Karpas-422 (cell line): Measurements from ENCODE around the gene PLK1. TPM values are rescaled to one million over a fixed set of nuclear protein-coding genes. Genes with fewer than 3 reads are reported as not detected.

Experiments used
- DNase-seq: peaks from one replicate; pipeline ENCODE4 v3.0.0-alpha.2; 2015
- H2AFZ ChIP-seq: fragments of 200-600 bp; sonication (generic); 2 replicates; pipeline ENCODE4 v1.6.1; 2014; ENCODE audit warnings: antibody characterized with exemption, low read length, mixed read lengths
- H3K27ac ChIP-seq: fragments of 200-600 bp; sonication (generic); 2 replicates; pipeline ENCODE4 v1.5.1; 2014; ENCODE audit warnings: mild to moderate bottlenecking, low read length, moderate library complexity
- H3K27me3 ChIP-seq: fragments of 200-600 bp; sonication (generic); 2 replicates; pipeline ENCODE4 v1.6.1; 2014; ENCODE audit warnings: low read length, mixed read lengths
- H3K36me3 ChIP-seq: fragments of 200-600 bp; sonication (generic); 2 replicates; pipeline ENCODE4 v1.6.1; 2014; ENCODE audit warnings: low read length, mixed read lengths; ENCODE audit not compliant: insufficient read depth
- H3K4me1 ChIP-seq: fragments of 200-600 bp; sonication (generic); 2 replicates; pipeline ENCODE4 v1.6.1; 2014; ENCODE audit warnings: mild to moderate bottlenecking, low read length, mixed read lengths
- H3K4me2 ChIP-seq: fragments of 200-600 bp; sonication (generic); 2 replicates; pipeline ENCODE4 v1.6.1; 2014; ENCODE audit warnings: low read length, low read depth, mild to moderate bottlenecking; ENCODE audit not compliant: poor library complexity, severe bottlenecking
- H3K4me3 ChIP-seq: fragments of 200-600 bp; sonication (generic); 2 replicates; pipeline ENCODE4 v1.5.1; 2014; ENCODE audit warnings: mild to moderate bottlenecking, antibody characterized with exemption, low read length, mixed read lengths
- H3K79me2 ChIP-seq: fragments of 200-600 bp; sonication (generic); 2 replicates; pipeline ENCODE4 v1.6.1; 2014; ENCODE audit warnings: mild to moderate bottlenecking, low read length, mixed read lengths
- H3K9ac ChIP-seq: fragments of 200-600 bp; sonication (generic); 2 replicates; pipeline ENCODE4 v1.6.0; 2014; ENCODE audit warnings: low read length
- H3K9me2 ChIP-seq: fragments of 200-600 bp; sonication (generic), shearing (Covaris generic); replicated peaks from 2 replicates; pipeline ENCODE4 v1.6.0; 2014; ENCODE audit warnings: mild to moderate bottlenecking, low read length, moderate library complexity; ENCODE audit not compliant: insufficient read depth
- H3K9me3 ChIP-seq: fragments of 300-700, 200-600 bp; sonication (generic); 2 replicates; pipeline ENCODE4 v1.6.1; 2014; ENCODE audit warnings: low read length, mixed read lengths
- H4K20me1 ChIP-seq: fragments of 200-600 bp; sonication (generic); 2 replicates; pipeline ENCODE4 v1.6.1; 2014; ENCODE audit warnings: mild to moderate bottlenecking, antibody characterized with exemption, low read length, low read depth; ENCODE audit not compliant: insufficient read depth
- total RNA-seq: library from RNA; depleted of rRNA; stranded (reverse); fragments of >200 nt; shearing (Covaris generic); gene quantifications from 2 replicates; pipeline ENCODE4 v1.2.3, GENCODE V29; 2014; ENCODE audit warnings: low replicate concordance

Gene PLK1
- total RNA-seq, 1 experiment from 2014 or later = 36.8 TPM

DNA sequence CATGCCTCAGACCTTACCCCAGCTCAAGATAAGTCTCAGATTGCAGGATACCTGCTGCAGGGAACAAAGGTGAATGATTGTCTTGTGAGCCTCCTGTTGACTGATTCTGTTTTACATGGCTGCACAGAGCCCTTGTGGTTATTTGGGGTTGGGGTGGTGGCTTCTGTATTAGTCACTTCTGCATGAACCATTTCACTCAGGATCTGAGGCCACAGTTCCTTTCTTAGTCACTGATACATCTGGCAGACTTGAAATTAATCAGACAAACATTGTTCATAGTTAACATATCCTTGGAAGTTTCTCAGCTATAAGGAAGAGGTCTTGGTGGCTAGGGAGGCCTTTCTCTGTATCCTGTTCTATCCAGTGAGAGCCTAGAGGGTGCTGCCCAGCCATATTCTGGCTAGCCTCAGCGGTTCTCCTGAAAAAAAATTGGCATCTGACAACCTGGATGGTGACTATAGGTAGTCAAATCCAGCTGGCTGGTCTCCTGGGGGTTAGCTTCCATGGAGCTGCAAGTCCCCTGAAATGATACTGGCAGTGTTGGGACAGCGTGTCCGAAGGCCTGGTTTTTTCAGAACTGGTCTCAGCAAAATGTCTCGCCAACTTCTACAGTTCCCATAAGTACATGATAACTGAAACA is 8.4 kb upstream of the PLK1 start:
- Histone ChIP-seq H2AFZ (no peak overlapping the region), H3K4me2 (no peak overlapping the region), H3K9me3 (no peaks in the 10 kb centered on the region), H3K27ac (no peak overlapping the region), H3K9ac (no peak overlapping the region), H4K20me1 (no peaks in the 10 kb centered on the region), H3K4me3 (no peak overlapping the region), H3K36me3 (peaks cover 30% of the 10 kb centered on the region), H3K9me2 (no peaks in the 10 kb centered on the region), H3K4me1 (peaks cover 15% of the 10 kb centered on the region), H3K79me2 (no peaks in the 10 kb centered on the region), H3K27me3 (no peaks in the 10 kb centered on the region)
- DNase-seq = no peak

DNA sequence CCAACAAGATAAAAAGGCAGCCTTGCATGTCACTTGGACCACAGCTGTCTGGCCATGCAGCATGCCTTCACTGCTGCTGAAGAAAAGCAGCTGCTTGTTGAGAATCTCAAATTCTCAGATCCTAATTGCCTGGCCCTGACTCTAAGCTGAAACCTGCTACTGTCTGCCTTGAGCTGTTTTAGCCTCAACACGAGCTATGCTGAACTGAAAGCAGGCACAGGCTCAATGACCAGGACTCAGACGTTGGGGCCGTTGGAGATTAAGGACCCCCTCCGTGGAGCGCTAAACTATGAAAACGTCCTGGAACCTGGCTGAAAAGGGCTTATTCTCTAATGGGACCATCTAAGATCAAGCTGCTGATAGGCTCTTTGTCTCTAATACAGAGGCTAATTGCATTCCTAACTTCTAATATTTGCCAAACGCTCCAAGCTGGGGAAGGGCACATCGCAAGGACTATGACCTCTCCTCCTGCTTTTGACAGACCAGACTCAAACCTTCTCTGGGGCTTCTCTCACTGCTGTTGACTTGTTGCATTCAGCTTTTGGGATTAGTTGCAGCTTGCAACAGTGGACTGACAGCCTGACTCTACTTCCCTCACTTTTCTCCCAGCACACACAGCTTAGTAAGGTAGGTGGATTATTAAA is 4.6 kb upstream of the PLK1 start:
- Histone ChIP-seq H3K27ac (no peak overlapping the region), H2AFZ (no peak overlapping the region), H3K9ac (no peak overlapping the region), H3K4me3 (no peak overlapping the region), H3K79me2 (peaks cover 4% of the 10 kb centered on the region), H4K20me1 (no peaks in the 10 kb centered on the region), H3K36me3 (peaks cover 6% of the 10 kb centered on the region; the same call in 1 of the 2 replicates), H3K4me2 (no peak overlapping the region), H3K27me3 (no peaks in the 10 kb centered on the region), H3K4me1 (peaks cover 16% of the 10 kb centered on the region), H3K9me3 (no peaks in the 10 kb centered on the region), H3K9me2 (no peaks in the 10 kb centered on the region)
- DNase-seq = no peak

DNA sequence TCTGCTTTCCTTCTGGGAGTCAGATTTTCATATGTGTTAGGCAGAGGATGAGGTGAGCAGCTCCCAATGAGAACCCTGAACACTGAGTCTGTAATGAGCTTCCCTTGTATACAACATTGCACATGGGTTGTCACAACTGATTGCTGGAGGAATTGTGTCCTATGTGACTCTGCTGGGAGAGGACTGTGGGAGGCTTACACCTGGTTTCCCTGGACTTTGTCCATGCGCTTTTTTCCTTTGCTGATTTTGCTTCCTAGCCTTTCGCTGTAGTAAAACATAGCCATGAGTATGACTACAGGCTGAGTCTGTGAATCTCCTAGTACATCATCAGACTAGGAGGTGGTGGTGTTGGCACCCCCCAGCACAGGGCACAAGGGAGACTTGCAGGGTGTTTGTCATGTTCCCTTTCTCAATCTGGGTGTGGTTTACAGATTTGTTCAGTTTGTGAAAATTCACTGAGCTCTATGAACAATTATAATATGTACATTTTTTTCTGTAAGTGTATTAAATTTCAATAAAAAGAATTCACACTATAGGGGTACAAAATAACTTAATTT is 1.7 kb upstream of the PLK1 start:
- H3K27me3 ChIP-seq = no peaks in the 10 kb centered on the region
- H3K36me3 ChIP-seq = peaks cover 22% of the 10 kb centered on the region; the same call in 1 of the 2 replicates
- 0 out of 2 replicates have a peak, but pooled peaks cover 9% of the 10 kb centered on the region for H4K20me1 ChIP-seq
- peaks cover 34% of the 10 kb centered on the region for H3K79me2 ChIP-seq
- H3K9ac ChIP-seq = no peak overlapping the region
- no peak for DNase-seq
- no peak overlapping the region for H2AFZ ChIP-seq
- no peak overlapping the region for H3K4me3 ChIP-seq
- H3K9me3 ChIP-seq = no peaks in the 10 kb centered on the region
- no peak overlapping the region for H3K4me2 ChIP-seq
- H3K27ac ChIP-seq = peak overlapping the region; percentile 47
- H3K9me2 ChIP-seq = no peaks in the 10 kb centered on the region
- H3K4me1 ChIP-seq = peaks cover 19% of the 10 kb centered on the region

DNA sequence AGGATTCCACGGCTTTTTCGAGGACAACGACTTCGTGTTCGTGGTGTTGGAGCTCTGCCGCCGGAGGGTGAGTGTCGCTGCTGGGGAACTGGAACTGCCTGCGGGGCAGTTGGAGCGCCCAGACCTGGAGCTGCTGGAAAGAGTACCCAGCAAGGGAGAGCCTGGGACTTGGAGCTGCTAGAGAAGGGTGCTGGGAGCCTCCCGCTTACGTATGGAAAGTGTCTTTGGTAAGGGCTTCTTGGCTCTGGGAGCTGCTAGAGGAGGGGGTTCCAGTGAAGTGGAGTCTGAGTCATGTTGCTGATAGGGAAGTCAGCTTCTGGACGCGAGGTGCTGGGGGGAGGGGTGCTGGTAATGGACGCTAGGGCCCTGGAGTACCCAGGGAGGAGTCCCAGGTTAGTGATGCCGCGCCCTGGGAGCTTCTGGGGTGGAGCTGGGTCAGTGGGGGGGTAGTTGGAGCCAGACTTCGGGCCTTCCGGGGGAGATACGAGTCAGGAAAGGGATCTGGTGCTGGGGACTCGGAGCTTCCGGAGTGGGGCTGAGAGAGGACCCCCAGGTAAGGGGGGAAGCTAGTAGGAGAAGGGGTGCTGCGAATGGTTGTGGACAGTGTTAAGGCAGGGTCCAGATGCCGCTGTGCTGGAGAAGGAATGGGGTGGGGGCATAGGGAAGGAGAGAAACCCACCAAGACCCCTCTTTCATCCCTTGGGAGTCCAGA is 741 bp downstream of the PLK1 start:
- peak overlapping the region; percentile 85 for H3K4me2 ChIP-seq
- no peaks in the 10 kb centered on the region for H3K27me3 ChIP-seq
- peaks cover 47% of the 10 kb centered on the region for H3K79me2 ChIP-seq
- H3K9ac ChIP-seq = peak overlapping the region; percentile 94
- H3K36me3 ChIP-seq = peaks cover 37% of the 10 kb centered on the region
- no peaks in the 10 kb centered on the region for H3K9me3 ChIP-seq
- 0 out of 2 replicates have a peak, but pooled peaks cover 9% of the 10 kb centered on the region for H4K20me1 ChIP-seq
- peak overlapping the region; percentile 78 for H3K27ac ChIP-seq
- peak overlapping the region; percentile 89 for H3K4me3 ChIP-seq
- H2AFZ ChIP-seq = no peak overlapping the region
- no peaks in the 10 kb centered on the region for H3K9me2 ChIP-seq
- DNase-seq = peak; percentile 84
- peaks cover 19% of the 10 kb centered on the region for H3K4me1 ChIP-seq

DNA sequence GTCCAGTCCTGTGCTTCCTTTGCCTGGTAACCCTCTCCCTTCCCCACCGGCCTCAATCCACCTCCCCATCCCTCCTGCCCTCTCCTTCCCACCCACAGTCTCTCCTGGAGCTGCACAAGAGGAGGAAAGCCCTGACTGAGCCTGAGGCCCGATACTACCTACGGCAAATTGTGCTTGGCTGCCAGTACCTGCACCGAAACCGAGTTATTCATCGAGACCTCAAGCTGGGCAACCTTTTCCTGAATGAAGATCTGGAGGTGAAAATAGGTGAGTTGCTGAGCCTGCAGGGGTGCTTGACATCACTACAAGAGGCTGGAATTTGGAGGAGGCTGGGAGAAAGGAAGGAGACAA is 1.3 kb downstream of the PLK1 start:
- peak overlapping the region; percentile 78 for H3K27ac ChIP-seq
- H3K36me3 ChIP-seq = peaks cover 37% of the 10 kb centered on the region
- H3K79me2 ChIP-seq = peaks cover 47% of the 10 kb centered on the region
- H3K9me3 ChIP-seq = no peaks in the 10 kb centered on the region
- H3K4me2 ChIP-seq = peak overlapping the region; percentile 85
- H4K20me1 ChIP-seq = 0 out of 2 replicates have a peak, but pooled peaks cover 9% of the 10 kb centered on the region
- H3K9ac ChIP-seq = peak overlapping the region; percentile 94
- H3K9me2 ChIP-seq = no peaks in the 10 kb centered on the region
- H3K27me3 ChIP-seq = no peaks in the 10 kb centered on the region
- no peak overlapping the region for H2AFZ ChIP-seq
- no peak for DNase-seq
- peaks cover 19% of the 10 kb centered on the region for H3K4me1 ChIP-seq
- peak overlapping the region; percentile 89 for H3K4me3 ChIP-seq

DNA sequence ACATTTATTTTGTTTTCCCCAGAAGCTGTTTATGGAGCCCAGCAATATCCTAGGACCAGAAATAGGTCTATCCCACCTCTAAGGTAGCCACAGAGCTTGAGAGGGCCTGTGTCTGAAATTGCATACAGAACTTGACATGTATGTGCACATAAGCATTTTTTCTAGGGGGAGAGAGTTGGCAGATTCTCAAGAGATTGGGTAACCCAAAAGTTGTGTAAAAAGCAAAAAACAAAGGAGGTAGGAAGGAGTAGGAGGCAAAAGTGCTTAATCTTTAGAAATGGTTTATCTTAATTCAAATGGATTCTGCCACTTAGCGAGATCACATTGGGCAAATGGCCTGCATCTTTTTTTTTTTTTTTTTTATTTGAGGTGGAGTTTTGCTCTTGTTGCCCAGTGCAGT is 3.5 kb downstream of the PLK1 start:
- Histone ChIP-seq H3K4me1 (peaks cover 19% of the 10 kb centered on the region), H2AFZ (no peak overlapping the region), H3K27me3 (no peaks in the 10 kb centered on the region), H3K9ac (no peak overlapping the region), H3K4me2 (no peak overlapping the region), H3K27ac (no peak overlapping the region), H3K9me3 (no peaks in the 10 kb centered on the region), H3K79me2 (peaks cover 52% of the 10 kb centered on the region), H3K36me3 (peaks cover 56% of the 10 kb centered on the region), H3K4me3 (no peak overlapping the region), H3K9me2 (no peaks in the 10 kb centered on the region), H4K20me1 (0 out of 2 replicates have a peak, but pooled peaks cover 9% of the 10 kb centered on the region)
- DNase-seq = no peak

DNA sequence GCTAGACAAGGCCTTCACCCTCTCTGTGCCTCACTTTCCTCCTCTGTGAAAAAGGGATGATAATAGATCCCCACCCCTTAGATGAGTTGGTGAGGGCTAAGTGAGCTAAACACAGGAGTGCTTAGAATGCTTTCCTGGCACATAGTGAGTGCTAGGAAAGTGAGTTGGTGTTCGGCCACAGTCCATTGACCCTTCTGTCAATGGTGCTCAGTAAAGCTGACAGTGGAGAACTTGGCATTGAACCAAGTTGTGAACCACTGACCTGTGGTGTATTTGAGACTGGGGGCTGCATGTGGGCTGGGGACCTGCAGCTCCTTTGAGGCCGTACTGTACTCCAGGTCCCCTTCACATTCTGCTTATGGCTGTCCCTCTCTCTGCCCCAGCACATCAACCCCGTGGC is 4.8 kb downstream of the PLK1 start:
- Histone ChIP-seq H4K20me1 (0 out of 2 replicates have a peak, but pooled peaks cover 9% of the 10 kb centered on the region), H3K9me2 (no peaks in the 10 kb centered on the region), H3K4me2 (no peak overlapping the region), H2AFZ (no peak overlapping the region), H3K4me1 (peaks cover 14% of the 10 kb centered on the region), H3K9ac (no peak overlapping the region), H3K27me3 (no peaks in the 10 kb centered on the region), H3K36me3 (peaks cover 59% of the 10 kb centered on the region), H3K9me3 (no peaks in the 10 kb centered on the region), H3K4me3 (no peak overlapping the region), H3K27ac (no peak overlapping the region), H3K79me2 (peaks cover 52% of the 10 kb centered on the region)
- no peak for DNase-seq
